Kidney epithelial cell (primary cell): ENCODE results near the gene FAF1. TPM values are rescaled to one million over a fixed set of nuclear protein-coding genes. Genes with fewer than 3 reads are reported as not detected.

ENCODE experiments used
- DNase-seq: peaks from one replicate; pipeline ENCODE4 v3.0.0-alpha.2; 2010; ENCODE audit warnings: low read depth
- H3K27me3 ChIP-seq: 2 replicates; pipeline ENCODE4 v1.6.0; 2011; ENCODE audit warnings: low read length; ENCODE audit not compliant: control insufficient read depth, insufficient read depth
- H3K36me3 ChIP-seq: 2 replicates; pipeline ENCODE4 v1.5.1; 2011; ENCODE audit warnings: low read length; ENCODE audit not compliant: control insufficient read depth, insufficient read depth
- H3K4me3 ChIP-seq: 2 replicates; pipeline ENCODE4 v1.5.1; 2011; ENCODE audit warnings: low read depth, mild to moderate bottlenecking, control low read depth, low read length
- total RNA-seq: library from RNA; depleted of rRNA; stranded (reverse); fragments of >200 nt; gene quantifications from 2 replicates; pipeline ENCODE4 v1.2.3, GENCODE V29; 2015
- TF ChIP-seq, protein P1 (sequence below): IDR thresholded peaks from 2 replicates; pipeline ENCODE4 v1.5.1; 2011; ENCODE audit warnings: mild to moderate bottlenecking, moderate library complexity, low read length, control low read depth, inconsistent platforms; ENCODE audit not compliant: insufficient read depth, poor library complexity, severe bottlenecking

FAF1 gene
- total RNA-seq, 1 donor from 2014 or later: 57.8 TPM

GRCh38 chr1:50424884-50425375, 535.1 kb downstream of the FAF1 start:
- Histone ChIP-seq H3K27me3 (peaks cover 87% of the 10 kb centered on the region), H3K4me3 (no peak overlapping the region), H3K36me3 (no peaks in the 10 kb centered on the region)
- no peak for DNase-seq
- TF ChIP-seq, protein P1, sequence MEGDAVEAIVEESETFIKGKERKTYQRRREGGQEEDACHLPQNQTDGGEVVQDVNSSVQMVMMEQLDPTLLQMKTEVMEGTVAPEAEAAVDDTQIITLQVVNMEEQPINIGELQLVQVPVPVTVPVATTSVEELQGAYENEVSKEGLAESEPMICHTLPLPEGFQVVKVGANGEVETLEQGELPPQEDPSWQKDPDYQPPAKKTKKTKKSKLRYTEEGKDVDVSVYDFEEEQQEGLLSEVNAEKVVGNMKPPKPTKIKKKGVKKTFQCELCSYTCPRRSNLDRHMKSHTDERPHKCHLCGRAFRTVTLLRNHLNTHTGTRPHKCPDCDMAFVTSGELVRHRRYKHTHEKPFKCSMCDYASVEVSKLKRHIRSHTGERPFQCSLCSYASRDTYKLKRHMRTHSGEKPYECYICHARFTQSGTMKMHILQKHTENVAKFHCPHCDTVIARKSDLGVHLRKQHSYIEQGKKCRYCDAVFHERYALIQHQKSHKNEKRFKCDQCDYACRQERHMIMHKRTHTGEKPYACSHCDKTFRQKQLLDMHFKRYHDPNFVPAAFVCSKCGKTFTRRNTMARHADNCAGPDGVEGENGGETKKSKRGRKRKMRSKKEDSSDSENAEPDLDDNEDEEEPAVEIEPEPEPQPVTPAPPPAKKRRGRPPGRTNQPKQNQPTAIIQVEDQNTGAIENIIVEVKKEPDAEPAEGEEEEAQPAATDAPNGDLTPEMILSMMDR: no peak

- H3K27me3 ChIP-seq: peaks cover 92% of the 10 kb centered on the region
- DNase-seq: no peak
- TF ChIP-seq, protein P1: no peak
- no peaks in the 10 kb centered on the region for H3K36me3 ChIP-seq
- H3K4me3 ChIP-seq: no peak overlapping the region
Observed at GRCh38 chr1:50424045-50424883, 535.8 kb downstream of the FAF1 start.

GRCh38 chr1:50423670-50424000, 536.4 kb downstream of the FAF1 start:
- Histone ChIP-seq H3K36me3 (no peaks in the 10 kb centered on the region), H3K4me3 (no peak overlapping the region), H3K27me3 (peaks cover 97% of the 10 kb centered on the region)
- DNase-seq: no peak
- TF ChIP-seq, protein P1: no peak

- TF ChIP-seq, protein P1: no peak
- peaks cover 98% of the 10 kb centered on the region for H3K27me3 ChIP-seq
- no peak within 1 kb of the TSS for H3K4me3 ChIP-seq
- no peak for DNase-seq
- H3K36me3 ChIP-seq: no peaks in the 10 kb centered on the region
Observed at GRCh38 chr1:50422946-50423669, 537.0 kb downstream of the FAF1 start, which contains the start of gene DMRTA2. DMRTA2 (minus strand) TSS chr1:50423443; CDS start chr1:50421536, 1,907 bp downstream.

DNA sequence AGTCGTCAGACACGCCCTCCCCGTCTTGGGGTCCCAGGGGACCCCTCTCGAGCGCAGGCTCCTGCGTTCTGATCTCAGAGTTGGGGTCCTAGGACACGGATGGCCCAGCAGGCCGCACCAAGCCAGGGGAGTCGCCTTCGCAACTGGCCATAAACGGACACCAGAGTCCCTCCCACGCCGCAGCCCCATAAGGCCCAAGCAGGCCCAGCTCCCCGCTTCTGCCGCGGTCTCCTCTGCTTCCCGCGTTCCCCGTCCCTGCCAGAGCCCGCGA, 537.5 kb downstream of the FAF1 start:
- TF ChIP-seq, protein P1: no peak
- Histone ChIP-seq H3K36me3 (no peaks in the 10 kb centered on the region), H3K4me3 (no peak overlapping the region), H3K27me3 (peaks cover 95% of the 10 kb centered on the region)
- no peak for DNase-seq
